Heart right ventricle (tissue), 16 donors: ENCODE results near the gene SLC12A4. TPM values are rescaled to one million over a fixed set of nuclear protein-coding genes. Genes with fewer than 3 reads are reported as not detected.

Source experiments
- ATAC-seq, 8 donors: fragments of 200-7000 bp; cut with Tn5 transposase; one replicate each; pipeline ENCODE4 v1.9.1; 2020; ENCODE audit warnings: mild to moderate bottlenecking in 8 of 8, moderate library complexity in 8 of 8, moderate number of reproducible peaks in 1 of 8
- DNase-seq, 2 donors: peaks; one replicate each; pipeline ENCODE4 v3.0.0-alpha.2; 2020
- H3K27ac ChIP-seq, 10 donors: fragments of 200-600 bp; sonication (generic) in 2 of 10; one replicate each; pipeline versions ENCODE4 v1.5.0 to v1.8.0; 2020 to 2022; ENCODE audit warnings: mild to moderate bottlenecking in 3 of 10
- H3K27me3 ChIP-seq, 7 donors: fragments of 200-600 bp; one replicate each; pipeline ENCODE4 v1.8.0; 2021 to 2022; ENCODE audit warnings: mild to moderate bottlenecking in 2 of 7
- H3K36me3 ChIP-seq, 9 donors: fragments of 200-600 bp; sonication (generic) in 1 of 9; one replicate each; pipeline versions ENCODE4 v1.5.0 to v1.8.0; 2020 to 2022; ENCODE audit warnings: mild to moderate bottlenecking in 2 of 9
- H3K4me1 ChIP-seq, 9 donors: fragments of 200-600 bp; sonication (generic) in 1 of 9; one replicate each; pipeline versions ENCODE4 v1.5.0 to v1.8.0; 2020 to 2022; ENCODE audit warnings: mild to moderate bottlenecking in 4 of 9
- H3K4me3 ChIP-seq, 10 donors: fragments of 200-600 bp; sonication (generic) in 2 of 10; one replicate each; pipeline versions ENCODE4 v1.5.0 to v1.8.0; 2020 to 2022; ENCODE audit warnings: mild to moderate bottlenecking in 7 of 10, moderate library complexity in 2 of 10
- H3K9me3 ChIP-seq, 11 donors: fragments of 200-600 bp in 10 of 11; sonication (generic) in 2 of 11; one replicate each; pipeline versions ENCODE4 v1.5.0 to v1.8.0; 2013 to 2022; ENCODE audit warnings: mild to moderate bottlenecking in 2 of 11, control low read depth in 1 of 11, moderate library complexity in 1 of 11
- CTCF ChIP-seq, 9 donors: fragments of 200-600 bp; sonication (generic) in 2 of 9; IDR thresholded peaks; one replicate each; pipeline versions ENCODE4 v1.5.0 to v1.8.0; 2021 to 2022; ENCODE audit warnings: antibody characterized with exemption in 9 of 9, mild to moderate bottlenecking in 5 of 9, moderate library complexity in 1 of 9
- WGBS, 2 donors: extraction: QIAGEN DNeasy Blood & Tissue Kit; methylation state at CpG; one replicate each; pipeline ENCODE4 v1.1.7; 2013; ENCODE audit warnings: inconsistent platforms in 1 of 2; 5-methylcytosine and 5-hydroxymethylcytosine counted together
- intact Hi-C, 10 donors: fragments of 100-400 bp; cut with DNase I; formaldehyde crosslinking; loops; one replicate each; pipeline versions ENCODE4 v1.11.1 to v1.14.2; 2022
- polyA plus RNA-seq, 2 donors: library from polyadenylated mRNA; stranded (reverse); fragments of 200-250 nt; gene quantifications; one replicate each; pipeline ENCODE4 v1.2.3, GENCODE V29; 2013
- total RNA-seq, 10 donors: library from RNA; stranded (reverse); fragmentation: NEBNext Ultra II Directional in 3 of 10; extraction: Animal tissue kit (Norgen Biotek cat#: 25700) in 3 of 10; gene quantifications; one replicate each; pipeline versions ENCODE4 v1.2.1 to v1.2.4, GENCODE V29; 2021 to 2023
- donor health status: Arrhythmogenic right ventricular cardiomyopathy.
- donor health status: ischemic (EF 13 %, LVEDD 7.1; RV severe dilation, severe dysfunction).
- donor health status: healthy with polysubstance abuse.
- donor health status: DM: no; HTN: yes; CAD: no.
- donor health status: DM: no; HTN: no; CAD: no.
- donor health status: ischemic (EF 25% LVEDD 6.9; RV normal size, moderate dysfunction).
- donor health status: ischemic (EF 25% LVEDD 5.7; RV mildly dilated, moderate dysfunction).
- donor health status: healthy.
- donor health status: DM: yes; HTN: yes; CAD: no.
- donor health status: Ischemic cardiomyopathy.
- donor health status: ischemic (EF 35%, LVEDD 5.7; RV mildly dilated, moderate dysfunction).
- donor health status: nonischemic (EF 11% LVEDD 7.7; RV severe dilation, severe dysfunction).
- donor health status: DM: yes; HTN: yes; CAD: no.
- donor health status: PGD.
- donor health status: ischemic (EF 29% LVEDD 5.4; RV normal size, mild dysfunction).
- donor health status: nonischemic (EF 23%, LVEDD 6.1; RV moderate dilation, normal function).

SLC12A4 gene
- total and polyA plus RNA-seq, 12 donors = 70.1 to 116 (median 86.6) TPM

GRCh38 chr16:67936880-67937605 lies 31.4 kb downstream of the SLC12A4 start:
- 46 to 47% methylated on average over 6 of the region's 6 CpGs for WGBS, 2 donors
- Histone ChIP-seq H3K36me3 (peaks cover 0 to 62% (median 18%) of the 10 kb centered on the region in 9 donors), H3K9me3 (no peaks in the 10 kb centered on the region), H3K27ac (peak overlapping the region; percentile 70 to 98 (median 95)), H3K4me1 (peaks cover 4 to 52% (median 33%) of the 10 kb centered on the region in 9 donors), H3K27me3 (no peaks in the 10 kb centered on the region), H3K4me3 (peak overlapping the region; percentile 70 to 96 (median 86))
- DNase-seq = peak in 1 of 2 donors; percentile 78
- TF ChIP-seq CTCF (IDR thresholded peaks at IDR 0.05) = no peak
- no peak for ATAC-seq
- intact Hi-C loops = loop anchor here in 5 of 10 donors (2.0 to 10.0 kb wide), 6 partner anchors 30 to 412 kb away; partner anchors contain the start of gene RIPOR1 (in 3 of the 5)

GRCh38 chr16:67936124-67936879 lies 32.1 kb downstream of the SLC12A4 start, which contains the start of gene PSMB10:
PSMB10 (minus strand) TSS chr16:67936850; CDS start chr16:67936749, 101 bp downstream.
- H3K27me3 ChIP-seq = no peaks in the 10 kb centered on the region
- peaks cover 4 to 45% (median 33%) of the 10 kb centered on the region in 9 donors for H3K4me1 ChIP-seq
- ATAC-seq = peak; percentile 13 to 60 (median 35)
- peak within 1 kb of the TSS; percentile 70 to 98 (median 95) for H3K27ac ChIP-seq
- peak; percentile 45 to 52 for DNase-seq
- H3K4me3 ChIP-seq = peak within 1 kb of the TSS; percentile 70 to 96 (median 86)
- H3K9me3 ChIP-seq = no peaks in the 10 kb centered on the region
- intact Hi-C loops = loop anchor here in 5 of 10 donors (2.0 to 10.0 kb wide), 6 partner anchors 30 to 412 kb away; partner anchors contain the start of gene RIPOR1 (in 3 of the 5)
- H3K36me3 ChIP-seq = peaks cover 0 to 60% (median 13%) of the 10 kb centered on the region in 9 donors
- TF ChIP-seq CTCF (IDR thresholded peaks at IDR 0.05) = peak in 2 of 9 donors; percentile 7 to 10
- WGBS, 2 donors = 0 to 1% methylated on average over 53 to 54 of the region's 54 CpGs

GRCh38 chr16:67935402-67936123 lies 32.9 kb downstream of the SLC12A4 start:
- no peaks in the 10 kb centered on the region for H3K27me3 ChIP-seq
- no peaks in the 10 kb centered on the region for H3K9me3 ChIP-seq
- DNase-seq = peak; percentile 92 to 94
- 2 to 6% methylated on average over 55 of the region's 55 CpGs for WGBS, 2 donors
- intact Hi-C loops = loop anchor here in 5 of 10 donors (2.0 to 10.0 kb wide), 6 partner anchors 31 to 411 kb away; partner anchors contain the start of gene RIPOR1 (in 3 of the 5)
- H3K4me1 ChIP-seq = peaks cover 4 to 40% (median 33%) of the 10 kb centered on the region in 9 donors
- ATAC-seq = peak; percentile 90 to 95 (median 92)
- peaks cover 0 to 59% (median 9%) of the 10 kb centered on the region in 9 donors for H3K36me3 ChIP-seq
- peak in 1 of 9 donors; percentile 5 for TF ChIP-seq CTCF (IDR thresholded peaks at IDR 0.05)
- peak overlapping the region; percentile 70 to 98 (median 95) for H3K27ac ChIP-seq
- H3K4me3 ChIP-seq = peak overlapping the region; percentile 70 to 96 (median 86)
